G401.6 (cell line): ENCODE data around the gene DNASE1L3.
"Not testable (repeated sequence)": the region's sequence is repeated elsewhere in the genome, so short reads cannot be mapped to it uniquely, and the experiment has no call there.

Experiments
- FAIRE-seq: peaks from 2 replicates; lab custom pipeline; 2012; peaks lifted over from hg19 to GRCh38; lab: Jason Lieb, UNC

The DNASE1L3 gene, protein sequence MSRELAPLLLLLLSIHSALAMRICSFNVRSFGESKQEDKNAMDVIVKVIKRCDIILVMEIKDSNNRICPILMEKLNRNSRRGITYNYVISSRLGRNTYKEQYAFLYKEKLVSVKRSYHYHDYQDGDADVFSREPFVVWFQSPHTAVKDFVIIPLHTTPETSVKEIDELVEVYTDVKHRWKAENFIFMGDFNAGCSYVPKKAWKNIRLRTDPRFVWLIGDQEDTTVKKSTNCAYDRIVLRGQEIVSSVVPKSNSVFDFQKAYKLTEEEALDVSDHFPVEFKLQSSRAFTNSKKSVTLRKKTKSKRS

DNA sequence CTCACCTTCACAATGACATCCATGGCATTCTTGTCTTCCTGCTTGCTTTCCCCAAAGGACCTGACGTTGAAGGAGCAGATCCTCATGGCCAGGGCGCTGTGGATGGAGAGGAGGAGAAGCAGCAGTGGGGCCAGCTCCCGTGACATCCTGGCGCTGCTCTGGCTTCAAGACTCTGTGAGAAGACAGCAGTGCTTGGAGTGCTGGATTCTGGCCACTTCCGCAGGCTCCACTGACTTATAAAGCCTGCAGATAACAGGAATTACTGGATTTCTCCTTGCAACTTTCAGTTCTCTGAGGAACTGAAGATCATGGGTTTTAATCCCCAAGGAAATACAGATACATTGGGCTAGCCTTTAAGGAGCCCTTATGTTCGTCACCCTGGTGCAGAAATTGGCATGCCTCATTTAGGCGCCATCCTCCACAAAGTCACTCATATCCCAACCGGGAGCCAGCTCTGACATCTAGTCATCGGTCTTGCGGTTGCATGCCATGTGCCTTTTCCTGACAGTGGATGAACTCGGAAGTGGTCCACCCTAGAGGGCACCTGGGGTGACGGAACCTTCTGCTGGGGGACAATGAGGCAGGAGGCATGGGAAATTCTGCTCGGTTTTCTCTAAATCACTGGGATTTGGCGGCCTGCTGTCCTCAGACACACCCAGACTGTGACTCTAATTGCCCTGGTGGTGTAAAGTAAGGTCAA, at the start of gene DNASE1L3:
DNASE1L3 (minus strand) TSS at position 212 of the 700 bp plus-strand sequence; CDS start at position 146, 66 bp downstream.
- FAIRE-seq: no peak

DNA sequence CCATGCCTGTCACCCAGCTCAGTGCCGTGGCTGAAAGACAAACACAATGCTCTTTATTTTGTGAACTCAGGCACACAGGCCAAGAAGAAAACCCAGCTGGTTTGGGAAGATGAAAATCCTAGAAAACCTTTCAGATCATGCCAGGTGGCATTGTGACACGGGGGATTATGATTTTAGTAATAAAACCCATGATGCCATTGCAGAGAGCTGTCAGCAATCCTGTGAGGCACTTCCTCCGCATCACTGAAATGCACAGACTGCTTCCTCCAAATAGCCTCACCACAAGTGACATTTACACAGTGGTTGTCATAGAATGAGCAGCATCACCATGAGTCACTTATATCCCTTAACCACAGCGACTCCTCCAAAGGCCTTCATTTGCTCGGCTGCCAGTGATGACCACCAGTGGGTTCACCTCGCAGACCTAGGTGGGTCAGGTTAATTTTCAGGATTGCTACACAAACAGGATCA, 49.5 kb upstream of the DNASE1L3 start:
- no peak for FAIRE-seq

- FAIRE-seq: no peak
These were observed 47.8 kb upstream of the DNASE1L3 start for GRCh38 chr3:58258392-58259055.

DNA sequence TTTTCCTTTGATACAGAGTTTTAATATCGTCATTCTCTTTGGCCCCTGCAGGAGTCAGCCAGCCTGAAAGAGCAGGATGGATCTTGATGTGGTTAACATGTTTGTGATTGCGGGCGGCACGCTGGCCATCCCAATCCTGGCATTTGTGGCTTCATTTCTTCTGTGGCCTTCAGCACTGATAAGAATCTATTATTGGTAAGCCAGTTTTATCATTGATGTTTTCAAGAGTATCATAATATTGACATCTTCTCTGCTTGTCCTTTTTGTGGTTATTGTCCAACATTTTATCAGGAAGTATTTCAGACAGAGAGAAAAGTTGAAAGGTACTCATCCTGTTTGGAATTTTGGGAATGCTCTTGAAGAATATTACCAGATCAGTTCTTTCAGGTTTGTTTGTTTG, 45.7 kb upstream of the DNASE1L3 start:
- no peak for FAIRE-seq

GRCh38 chr3:58256061-58256460, 45.3 kb upstream of the DNASE1L3 start:
- FAIRE-seq: no peak

- FAIRE-seq: no peak
These were observed 43.4 kb upstream of the DNASE1L3 start for GRCh38 chr3:58254144-58254543.

DNA sequence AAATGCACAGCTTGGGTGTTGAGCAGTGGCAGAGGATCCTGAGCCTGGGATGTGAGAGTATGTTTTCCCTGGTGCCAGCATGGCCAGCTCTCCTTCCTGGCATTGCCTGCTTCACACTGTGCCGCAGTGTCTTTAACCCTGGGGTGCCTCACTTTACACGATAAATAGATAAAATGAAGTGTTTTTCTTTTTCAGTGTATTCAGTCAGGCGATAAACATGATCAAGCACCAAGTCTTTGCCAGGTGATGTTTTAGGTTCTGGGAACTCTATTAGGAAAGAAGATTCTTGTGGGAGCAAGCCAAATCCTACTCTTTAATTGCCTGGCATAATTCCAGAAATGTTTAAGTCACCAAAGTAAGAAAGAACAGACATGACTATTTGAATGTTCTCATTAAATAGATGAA, 40.9 kb upstream of the DNASE1L3 start:
- no peak for FAIRE-seq

DNA sequence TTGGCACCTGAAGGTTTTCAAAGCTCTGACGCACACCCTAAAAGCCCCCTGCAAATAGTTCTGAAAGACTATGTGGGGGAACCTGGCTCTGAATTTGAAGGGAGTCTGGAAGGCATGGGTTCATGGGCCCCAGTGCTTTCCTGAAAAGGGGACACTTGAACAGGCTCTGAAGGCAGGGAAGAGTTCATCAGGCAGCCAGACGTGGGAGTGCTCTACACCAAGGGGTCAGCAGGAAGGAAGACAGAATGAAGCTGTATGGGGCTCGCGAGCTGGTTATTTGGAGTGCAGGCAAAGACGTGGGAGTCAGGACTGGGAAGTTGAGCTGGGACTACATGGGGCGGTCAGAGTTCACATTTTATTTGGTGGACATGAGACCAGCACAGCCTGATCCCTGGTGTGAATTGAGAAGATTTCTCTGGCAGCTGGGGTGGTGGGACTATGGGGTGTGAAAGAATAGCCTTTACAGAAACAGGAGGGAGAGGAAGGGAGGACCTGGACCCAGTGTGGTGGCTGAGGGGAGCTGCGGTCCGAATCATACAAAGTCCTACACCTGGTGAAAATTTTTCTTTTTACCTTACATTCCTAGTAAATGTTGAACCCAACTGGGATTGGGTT, 39.4 kb upstream of the DNASE1L3 start:
- no peak for FAIRE-seq

DNA sequence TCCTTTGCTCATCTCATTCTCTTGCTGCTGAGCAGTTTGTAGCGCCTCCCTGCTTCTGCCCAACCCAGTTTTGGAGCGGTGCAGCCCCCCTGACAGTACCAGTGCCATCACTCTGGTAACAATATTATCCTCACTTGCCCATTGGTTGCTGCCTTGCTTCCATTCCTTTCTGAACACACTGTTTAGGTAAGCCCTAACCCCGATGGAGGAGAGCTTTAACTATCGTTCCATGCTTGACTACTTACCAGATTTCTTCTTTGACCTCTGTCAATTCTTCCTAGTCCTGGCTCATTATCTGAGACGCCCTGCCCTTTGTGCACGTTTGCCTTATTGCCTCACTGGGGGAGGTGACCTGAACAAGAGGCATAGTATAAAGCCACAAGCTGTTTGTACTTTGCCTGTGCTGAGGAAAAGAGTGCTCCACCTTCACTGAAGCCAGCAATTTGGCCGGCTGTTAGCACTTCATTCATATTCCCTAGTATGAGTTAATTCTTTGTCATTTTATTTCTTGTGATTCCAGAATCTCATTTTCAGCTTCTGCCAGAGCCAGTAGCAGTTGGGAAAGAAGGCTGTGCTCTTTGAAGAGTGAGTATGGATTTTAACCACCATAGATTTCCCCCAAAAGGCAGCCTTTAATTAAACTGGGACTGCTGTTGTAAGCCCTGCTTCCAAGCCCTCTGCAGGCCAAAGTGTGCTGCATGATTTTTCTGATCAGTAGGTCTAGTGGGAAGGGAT, 38.8 kb upstream of the DNASE1L3 start:
- no peak for FAIRE-seq

DNA sequence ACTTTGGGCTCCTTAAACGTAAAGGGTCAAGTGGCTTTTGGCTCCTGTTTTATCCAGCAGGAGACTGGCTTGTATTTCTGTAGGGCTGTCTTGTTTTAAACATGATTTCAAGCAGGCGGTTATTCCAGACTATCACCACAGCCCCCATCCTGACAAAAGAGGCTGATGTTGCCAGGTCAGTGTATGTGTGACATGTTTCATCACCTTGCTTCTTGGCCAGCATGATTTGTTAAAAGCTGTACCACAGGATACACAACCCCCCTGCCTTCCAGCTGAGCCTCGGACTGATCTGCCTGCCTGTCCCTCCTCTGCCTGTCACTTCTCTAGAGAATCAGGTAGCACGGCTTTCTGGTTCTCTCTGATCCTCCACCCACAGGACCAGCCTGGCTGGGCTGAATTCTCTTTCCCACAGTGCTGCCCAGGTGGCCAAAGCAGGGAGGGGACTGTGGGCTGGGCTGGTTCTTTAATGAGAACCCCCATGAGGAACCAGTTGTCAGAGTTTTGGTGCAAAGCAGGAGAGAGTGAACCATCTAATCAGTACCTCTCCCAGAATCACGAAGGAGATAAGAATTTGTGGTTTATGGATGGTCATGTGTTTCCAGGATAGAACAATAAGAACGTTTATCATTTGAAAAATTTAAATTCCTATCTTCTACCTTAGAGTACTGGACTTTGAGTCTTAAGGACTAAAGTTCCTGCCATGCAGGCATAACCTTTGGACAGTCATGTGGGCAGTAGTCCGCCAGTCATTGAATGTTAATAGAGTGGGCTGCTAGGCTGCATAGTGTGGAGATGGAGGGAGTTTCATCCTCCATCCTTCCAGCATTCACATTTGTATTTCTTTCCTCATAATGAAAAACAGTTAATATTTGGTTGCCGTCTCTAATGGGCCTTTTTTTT, 35.6 kb upstream of the DNASE1L3 start:
- FAIRE-seq: no peak

DNA sequence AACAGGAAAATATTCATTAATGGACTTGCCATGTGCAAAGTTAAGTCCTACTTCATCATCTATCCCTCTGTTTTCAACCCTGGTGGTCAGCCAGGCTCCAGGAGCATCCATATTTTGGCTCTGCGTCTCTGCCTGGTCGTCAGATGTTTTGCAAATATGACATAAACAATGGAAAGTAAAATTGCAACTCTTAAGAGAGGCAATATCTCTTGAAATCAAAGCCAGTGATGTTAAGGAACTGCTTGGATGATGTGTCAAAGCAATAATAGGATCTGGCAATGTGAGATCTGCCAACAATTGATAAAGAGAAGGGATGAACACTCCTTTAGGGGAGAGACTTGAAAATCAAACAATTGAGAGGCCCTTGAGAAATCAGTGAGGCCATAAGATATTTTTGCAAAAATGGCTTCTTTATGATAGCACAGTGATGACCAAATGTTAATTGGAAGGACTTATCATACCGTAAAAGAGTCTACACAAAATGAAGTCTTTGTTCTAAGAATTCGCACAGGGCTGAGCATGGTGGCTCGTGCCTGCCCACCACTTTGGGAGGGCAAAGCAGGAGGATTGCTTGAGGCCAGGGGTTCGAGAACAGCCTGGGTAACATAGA, 33.3 kb upstream of the DNASE1L3 start:
- no peak for FAIRE-seq

GRCh38 chr3:58242860-58243259, 32.1 kb upstream of the DNASE1L3 start:
- not testable (repeated sequence) for FAIRE-seq

- no peak for FAIRE-seq
These were observed 31.6 kb upstream of the DNASE1L3 start for GRCh38 chr3:58242340-58242739.

DNA sequence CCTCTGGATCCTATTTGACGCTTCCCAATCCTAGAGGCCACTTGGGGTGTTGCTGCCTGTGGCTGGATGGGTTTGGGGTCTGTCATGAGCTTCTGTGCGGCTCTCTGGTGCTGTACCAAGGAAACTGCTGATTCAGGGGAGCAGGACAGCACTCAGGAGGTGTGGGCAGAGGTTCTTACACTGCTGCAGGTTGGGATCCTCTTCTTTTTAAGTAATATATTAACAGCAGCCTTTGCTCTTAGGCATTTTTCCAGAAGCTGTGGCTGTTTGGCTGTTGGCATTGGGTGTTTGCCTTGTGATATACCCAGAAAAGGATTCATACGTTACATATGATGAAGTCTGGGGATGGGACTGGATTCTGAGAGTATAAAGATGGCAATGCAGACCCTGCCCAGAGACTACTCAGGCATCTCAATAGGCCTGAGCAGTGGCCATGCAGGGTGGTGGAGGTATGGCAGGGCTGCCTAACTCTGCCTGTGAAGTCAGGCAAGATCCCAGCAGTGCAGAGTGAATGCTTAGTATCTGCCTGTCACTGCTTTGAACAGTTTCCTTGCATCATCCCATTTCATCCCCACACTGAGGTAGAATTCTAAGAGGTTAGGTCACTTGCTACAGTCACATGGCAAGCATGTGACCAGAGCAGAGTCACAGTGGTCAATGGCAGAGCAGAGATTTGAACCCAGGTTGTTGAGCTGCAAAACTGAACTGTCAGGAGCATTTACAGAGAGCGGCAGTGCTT, 30.7 kb upstream of the DNASE1L3 start:
- no peak for FAIRE-seq

DNA sequence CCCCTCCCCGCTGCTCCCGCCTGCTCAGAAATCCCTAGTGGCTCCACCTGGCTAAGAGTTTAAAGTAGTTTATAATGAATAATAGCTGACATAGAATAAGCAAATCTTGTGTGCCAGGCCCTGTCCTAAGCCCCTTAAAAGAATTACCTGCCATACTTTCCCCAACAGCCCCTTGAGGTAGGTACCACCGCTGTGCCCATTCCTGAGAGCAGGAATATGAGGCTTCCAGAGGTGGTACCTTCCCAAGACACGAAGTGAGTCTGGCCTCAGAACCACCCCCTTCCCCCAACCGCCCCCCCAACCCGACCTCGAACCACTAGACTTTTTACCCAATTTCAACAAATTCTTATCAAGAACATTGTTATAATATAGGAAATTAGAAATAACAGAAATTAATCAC, 28.1 kb upstream of the DNASE1L3 start:
- FAIRE-seq: no peak

- no peak for FAIRE-seq
These were observed 27.3 kb upstream of the DNASE1L3 start for GRCh38 chr3:58237941-58238681.

DNA sequence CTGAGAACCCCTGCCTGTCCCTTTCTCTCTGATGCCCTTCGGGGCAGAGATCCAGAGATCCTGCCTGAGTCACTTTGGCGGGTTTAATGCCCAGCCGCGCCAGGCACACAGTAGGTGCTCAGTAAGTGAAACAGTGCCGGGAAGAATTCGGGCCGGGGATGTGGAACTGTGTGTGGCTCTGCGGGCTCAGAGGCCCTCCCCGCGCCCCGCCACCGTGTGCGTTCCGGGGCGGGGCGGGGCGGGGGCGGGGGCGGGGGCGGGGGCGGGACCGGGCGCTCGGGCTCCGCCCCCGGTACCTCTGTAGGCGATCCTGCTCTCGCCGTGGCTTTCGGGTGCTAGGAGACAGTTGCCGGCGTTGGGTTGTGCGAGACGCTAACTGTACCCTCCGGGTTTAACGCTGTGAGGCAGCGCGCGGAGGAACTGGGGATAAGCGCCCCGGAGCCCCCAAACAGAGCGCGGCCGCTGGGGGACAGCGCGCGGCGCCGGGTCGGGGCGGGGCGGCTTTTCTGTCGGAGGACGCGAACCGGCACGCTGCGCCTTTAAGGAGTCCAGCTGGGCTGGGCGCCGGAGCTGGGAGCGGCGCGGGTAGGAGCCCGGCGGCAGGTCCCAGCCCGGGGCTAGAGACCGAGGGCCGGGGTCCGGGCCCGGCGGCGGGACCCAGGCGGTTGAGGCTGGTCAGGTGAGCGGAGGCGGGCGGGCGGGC, 26.6 kb upstream of the DNASE1L3 start, which contains the start of gene ABHD6:
ABHD6 (plus strand) TSS at position 555 of the 703 bp plus-strand sequence. CDS start 18,795 bp downstream, outside the sequence.
- FAIRE-seq: no peak

GRCh38 chr3:58236527-58237237, 25.9 kb upstream of the DNASE1L3 start:
- FAIRE-seq: no peak
